WTC11 (cell line): Measurements from ENCODE around the gene PRKAR1B. TPM values are rescaled to one million over a fixed set of nuclear protein-coding genes. Genes with fewer than 3 reads are reported as not detected.

ENCODE experiments used
- ATAC-seq: fragments of 200-7000 bp; cut with Tn5 transposase; 2 replicates; pipeline ENCODE4 v1.10.0; 2021; ENCODE audit warnings: mild to moderate bottlenecking, moderate library complexity
- CTCF ChIA-PET: fragments of 300-600 bp; sonication (Branson Sonifier 250); formaldehyde crosslinking; loops from one replicate; lab custom pipeline; 2021; ENCODE audit warnings: antibody characterized with exemption; lab: Charles Lee
- POLR2A ChIA-PET: fragments of 350-600 bp; sonication (Branson Sonifier 250); formaldehyde crosslinking; loops from one replicate; lab custom pipeline; 2021; ENCODE audit warnings: antibody characterized with exemption; lab: Charles Lee
- DNase-seq: peaks from one replicate; pipeline ENCODE4 v3.0.0; 2021; ENCODE audit warnings: low spot score
- H3K27ac Mint-ChIP-seq: 2 replicates; pipeline ENCODE4 v1.8.0; 2021; ENCODE audit warnings: mixed read lengths
- H3K27me3 Mint-ChIP-seq: 2 replicates; pipeline ENCODE4 v1.8.0; 2021; ENCODE audit warnings: low read depth, mild to moderate bottlenecking, moderate library complexity, mixed read lengths
- H3K36me3 Mint-ChIP-seq: 2 replicates; pipeline ENCODE4 v1.8.0; 2021; ENCODE audit warnings: mixed read lengths
- H3K4me1 Mint-ChIP-seq: 2 replicates; pipeline ENCODE4 v1.8.0; 2022; ENCODE audit warnings: mixed read lengths
- H3K4me3 Mint-ChIP-seq: 2 replicates; pipeline ENCODE4 v1.8.0; 2021; ENCODE audit warnings: mild to moderate bottlenecking, moderate library complexity, mixed read lengths
- H3K9me3 Mint-ChIP-seq: 2 replicates; pipeline ENCODE4 v1.8.0; 2021; ENCODE audit warnings: mixed read lengths
- ATF1 ChIP-seq: sonication (generic); formaldehyde crosslinking; IDR thresholded peaks from 2 replicates; pipeline ENCODE4 v1.8.1; 2023; ENCODE audit warnings: mild to moderate bottlenecking, moderate library complexity, missing genetic modification reagents
- CTCF ChIP-seq: fragments of 200-600 bp; IDR thresholded peaks from 2 replicates; pipeline ENCODE4 v1.8.0; 2022; ENCODE audit warnings: antibody characterized with exemption
- E2F4 ChIP-seq: sonication (generic); formaldehyde crosslinking; IDR thresholded peaks from 2 replicates; pipeline ENCODE4 v1.8.1; 2022; ENCODE audit warnings: low read depth, mild to moderate bottlenecking, moderate library complexity, missing genetic modification reagents, borderline replicate concordance
- ESRRA ChIP-seq: sonication (generic); formaldehyde crosslinking; IDR thresholded peaks from 2 replicates; pipeline ENCODE4 v1.8.1; 2022; ENCODE audit warnings: mild to moderate bottlenecking, missing genetic modification reagents, borderline replicate concordance
- ETV6 ChIP-seq: sonication (generic); formaldehyde crosslinking; IDR thresholded peaks from 2 replicates; pipeline ENCODE4 v1.8.1; 2022; ENCODE audit warnings: mild to moderate bottlenecking, missing genetic modification reagents
- HMGA2 ChIP-seq: fragments of 250-450 bp; sonication (Bioruptor Pico); IDR thresholded peaks from 2 replicates; pipeline ENCODE4 v1.4.0; 2021; ENCODE audit warnings: mild to moderate bottlenecking, moderate library complexity
- MYBL2 ChIP-seq: sonication (generic); formaldehyde crosslinking; IDR thresholded peaks from 2 replicates; pipeline ENCODE4 v1.8.1; 2023; ENCODE audit warnings: mild to moderate bottlenecking, moderate library complexity, missing genetic modification reagents
- NFATC4 ChIP-seq: fragments of 250-450 bp; sonication (Bioruptor Pico); IDR thresholded peaks from 2 replicates; pipeline ENCODE4 v1.9.0; 2021; ENCODE audit warnings: mild to moderate bottlenecking
- NR2C2 ChIP-seq: sonication (generic); formaldehyde crosslinking; IDR thresholded peaks from 2 replicates; pipeline ENCODE4 v1.8.0; 2022; ENCODE audit warnings: mild to moderate bottlenecking, missing genetic modification reagents
- RELA ChIP-seq: sonication (generic); formaldehyde crosslinking; IDR thresholded peaks from 2 replicates; pipeline ENCODE4 v1.8.1; 2022; ENCODE audit warnings: missing genetic modification reagents, mild to moderate bottlenecking, borderline replicate concordance
- SOX15 ChIP-seq: fragments of 250-450 bp; sonication (Bioruptor Pico); IDR thresholded peaks from 2 replicates; pipeline ENCODE4 v1.9.0; 2021; ENCODE audit warnings: mild to moderate bottlenecking
- TP53 ChIP-seq: sonication (generic); formaldehyde crosslinking; IDR thresholded peaks from 2 replicates; pipeline ENCODE4 v1.8.1; 2023; ENCODE audit warnings: mild to moderate bottlenecking, missing genetic modification reagents
- USF2 ChIP-seq: sonication (generic); formaldehyde crosslinking; IDR thresholded peaks from 2 replicates; pipeline ENCODE4 v1.8.1; 2023; ENCODE audit warnings: mild to moderate bottlenecking, missing genetic modification reagents, moderate library complexity
- ZNF317 ChIP-seq: sonication (generic); formaldehyde crosslinking; IDR thresholded peaks from 2 replicates; pipeline ENCODE4 v1.8.1; 2023; ENCODE audit warnings: low read depth, mild to moderate bottlenecking, moderate library complexity, missing genetic modification reagents, borderline replicate concordance
- total RNA-seq: library from RNA; stranded (reverse); gene quantifications from 3 replicates; pipeline ENCODE4 v1.2.3, GENCODE V29; 2021
- TF ChIP-seq, protein P1 (sequence below): sonication (generic); formaldehyde crosslinking; IDR thresholded peaks from 2 replicates; pipeline ENCODE4 v1.8.0; 2023; ENCODE audit warnings: missing genetic modification reagents, mild to moderate bottlenecking, borderline replicate concordance
- TF ChIP-seq, protein P2 (sequence below): sonication (generic); formaldehyde crosslinking; IDR thresholded peaks from 2 replicates; pipeline ENCODE4 v1.8.0; 2022; ENCODE audit warnings: mild to moderate bottlenecking, missing genetic modification reagents
- TF ChIP-seq, protein P3 (sequence below): fragments of 250-450 bp; sonication (Bioruptor Pico); IDR thresholded peaks from 2 replicates; pipeline ENCODE4 v1.8.0; 2021; ENCODE audit warnings: mild to moderate bottlenecking
- TF ChIP-seq, protein P4 (sequence below): sonication (generic); formaldehyde crosslinking; IDR thresholded peaks from 2 replicates; pipeline ENCODE4 v1.8.1; 2023; ENCODE audit warnings: mild to moderate bottlenecking, moderate library complexity, missing genetic modification reagents

Gene PRKAR1B
- total RNA-seq, 1 experiment from 2014 or later, result 43.6 TPM

DNA sequence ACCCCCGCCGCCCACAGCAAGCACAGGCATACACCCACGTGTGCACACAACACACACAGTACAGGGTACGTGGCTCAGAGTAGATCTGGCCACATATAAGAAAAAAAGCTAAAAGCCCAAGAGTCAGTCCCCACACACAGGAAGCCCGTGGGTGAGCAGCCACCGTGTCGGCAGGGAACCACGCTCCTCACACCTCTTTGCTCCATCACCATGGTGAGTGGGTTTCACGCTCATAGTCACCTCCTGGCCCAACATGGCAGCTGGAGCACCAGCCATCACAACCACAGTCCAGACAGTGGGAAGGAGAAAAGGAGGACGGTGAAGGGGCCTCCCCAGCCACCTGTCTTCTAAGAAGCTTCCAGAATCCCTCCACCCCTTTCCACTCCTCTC, 131.5 kb downstream of the PRKAR1B start:
- no peak for DNase-seq
- Mint-ChIP-seq H3K36me3 (peaks cover 7% of the 10 kb centered on the region), H3K9me3 (no peaks in the 10 kb centered on the region), H3K27ac (no peak overlapping the region), H3K4me1 (no peaks in the 10 kb centered on the region), H3K4me3 (no peak overlapping the region), H3K27me3 (no peaks in the 10 kb centered on the region)
- CTCF ChIA-PET, result no interaction called here
- ATAC-seq, result no peak
- POLR2A ChIA-PET, result no interaction called here
- no peak for TF ChIP-seq NFATC4 (CRISPR knock-in tag)
- TF ChIP-seq, protein P1, sequence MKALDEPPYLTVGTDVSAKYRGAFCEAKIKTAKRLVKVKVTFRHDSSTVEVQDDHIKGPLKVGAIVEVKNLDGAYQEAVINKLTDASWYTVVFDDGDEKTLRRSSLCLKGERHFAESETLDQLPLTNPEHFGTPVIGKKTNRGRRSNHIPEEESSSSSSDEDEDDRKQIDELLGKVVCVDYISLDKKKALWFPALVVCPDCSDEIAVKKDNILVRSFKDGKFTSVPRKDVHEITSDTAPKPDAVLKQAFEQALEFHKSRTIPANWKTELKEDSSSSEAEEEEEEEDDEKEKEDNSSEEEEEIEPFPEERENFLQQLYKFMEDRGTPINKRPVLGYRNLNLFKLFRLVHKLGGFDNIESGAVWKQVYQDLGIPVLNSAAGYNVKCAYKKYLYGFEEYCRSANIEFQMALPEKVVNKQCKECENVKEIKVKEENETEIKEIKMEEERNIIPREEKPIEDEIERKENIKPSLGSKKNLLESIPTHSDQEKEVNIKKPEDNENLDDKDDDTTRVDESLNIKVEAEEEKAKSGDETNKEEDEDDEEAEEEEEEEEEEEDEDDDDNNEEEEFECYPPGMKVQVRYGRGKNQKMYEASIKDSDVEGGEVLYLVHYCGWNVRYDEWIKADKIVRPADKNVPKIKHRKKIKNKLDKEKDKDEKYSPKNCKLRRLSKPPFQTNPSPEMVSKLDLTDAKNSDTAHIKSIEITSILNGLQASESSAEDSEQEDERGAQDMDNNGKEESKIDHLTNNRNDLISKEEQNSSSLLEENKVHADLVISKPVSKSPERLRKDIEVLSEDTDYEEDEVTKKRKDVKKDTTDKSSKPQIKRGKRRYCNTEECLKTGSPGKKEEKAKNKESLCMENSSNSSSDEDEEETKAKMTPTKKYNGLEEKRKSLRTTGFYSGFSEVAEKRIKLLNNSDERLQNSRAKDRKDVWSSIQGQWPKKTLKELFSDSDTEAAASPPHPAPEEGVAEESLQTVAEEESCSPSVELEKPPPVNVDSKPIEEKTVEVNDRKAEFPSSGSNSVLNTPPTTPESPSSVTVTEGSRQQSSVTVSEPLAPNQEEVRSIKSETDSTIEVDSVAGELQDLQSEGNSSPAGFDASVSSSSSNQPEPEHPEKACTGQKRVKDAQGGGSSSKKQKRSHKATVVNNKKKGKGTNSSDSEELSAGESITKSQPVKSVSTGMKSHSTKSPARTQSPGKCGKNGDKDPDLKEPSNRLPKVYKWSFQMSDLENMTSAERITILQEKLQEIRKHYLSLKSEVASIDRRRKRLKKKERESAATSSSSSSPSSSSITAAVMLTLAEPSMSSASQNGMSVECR (CRISPR knock-in tag), result no peak
- TF ChIP-seq ATF1, result no peak
- TF ChIP-seq HMGA2, result no peak
- TF ChIP-seq ESRRA (CRISPR knock-in tag), result no peak
- no peak for TF ChIP-seq RELA
- TF ChIP-seq NR2C2 (CRISPR knock-in tag), result no peak
- TF ChIP-seq SOX15 (CRISPR knock-in tag), result no peak
- TF ChIP-seq ZNF317 (CRISPR knock-in tag), result no peak
- TF ChIP-seq ETV6 (CRISPR knock-in tag), result no peak
- TF ChIP-seq MYBL2 (CRISPR knock-in tag), result no peak
- TF ChIP-seq, protein P2, sequence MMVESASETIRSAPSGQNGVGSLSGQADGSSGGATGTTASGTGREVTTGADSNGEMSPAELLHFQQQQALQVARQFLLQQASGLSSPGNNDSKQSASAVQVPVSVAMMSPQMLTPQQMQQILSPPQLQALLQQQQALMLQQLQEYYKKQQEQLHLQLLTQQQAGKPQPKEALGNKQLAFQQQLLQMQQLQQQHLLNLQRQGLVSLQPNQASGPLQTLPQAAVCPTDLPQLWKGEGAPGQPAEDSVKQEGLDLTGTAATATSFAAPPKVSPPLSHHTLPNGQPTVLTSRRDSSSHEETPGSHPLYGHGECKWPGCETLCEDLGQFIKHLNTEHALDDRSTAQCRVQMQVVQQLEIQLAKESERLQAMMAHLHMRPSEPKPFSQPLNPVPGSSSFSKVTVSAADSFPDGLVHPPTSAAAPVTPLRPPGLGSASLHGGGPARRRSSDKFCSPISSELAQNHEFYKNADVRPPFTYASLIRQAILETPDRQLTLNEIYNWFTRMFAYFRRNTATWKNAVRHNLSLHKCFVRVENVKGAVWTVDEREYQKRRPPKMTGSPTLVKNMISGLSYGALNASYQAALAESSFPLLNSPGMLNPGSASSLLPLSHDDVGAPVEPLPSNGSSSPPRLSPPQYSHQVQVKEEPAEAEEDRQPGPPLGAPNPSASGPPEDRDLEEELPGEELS, result no peak
- no peak for TF ChIP-seq TP53 (CRISPR knock-in tag)
- TF ChIP-seq, protein P3, sequence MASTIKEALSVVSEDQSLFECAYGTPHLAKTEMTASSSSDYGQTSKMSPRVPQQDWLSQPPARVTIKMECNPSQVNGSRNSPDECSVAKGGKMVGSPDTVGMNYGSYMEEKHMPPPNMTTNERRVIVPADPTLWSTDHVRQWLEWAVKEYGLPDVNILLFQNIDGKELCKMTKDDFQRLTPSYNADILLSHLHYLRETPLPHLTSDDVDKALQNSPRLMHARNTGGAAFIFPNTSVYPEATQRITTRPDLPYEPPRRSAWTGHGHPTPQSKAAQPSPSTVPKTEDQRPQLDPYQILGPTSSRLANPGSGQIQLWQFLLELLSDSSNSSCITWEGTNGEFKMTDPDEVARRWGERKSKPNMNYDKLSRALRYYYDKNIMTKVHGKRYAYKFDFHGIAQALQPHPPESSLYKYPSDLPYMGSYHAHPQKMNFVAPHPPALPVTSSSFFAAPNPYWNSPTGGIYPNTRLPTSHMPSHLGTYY (CRISPR knock-in tag), result no peak
- TF ChIP-seq USF2 (CRISPR knock-in tag), result no peak
- TF ChIP-seq, protein P4, sequence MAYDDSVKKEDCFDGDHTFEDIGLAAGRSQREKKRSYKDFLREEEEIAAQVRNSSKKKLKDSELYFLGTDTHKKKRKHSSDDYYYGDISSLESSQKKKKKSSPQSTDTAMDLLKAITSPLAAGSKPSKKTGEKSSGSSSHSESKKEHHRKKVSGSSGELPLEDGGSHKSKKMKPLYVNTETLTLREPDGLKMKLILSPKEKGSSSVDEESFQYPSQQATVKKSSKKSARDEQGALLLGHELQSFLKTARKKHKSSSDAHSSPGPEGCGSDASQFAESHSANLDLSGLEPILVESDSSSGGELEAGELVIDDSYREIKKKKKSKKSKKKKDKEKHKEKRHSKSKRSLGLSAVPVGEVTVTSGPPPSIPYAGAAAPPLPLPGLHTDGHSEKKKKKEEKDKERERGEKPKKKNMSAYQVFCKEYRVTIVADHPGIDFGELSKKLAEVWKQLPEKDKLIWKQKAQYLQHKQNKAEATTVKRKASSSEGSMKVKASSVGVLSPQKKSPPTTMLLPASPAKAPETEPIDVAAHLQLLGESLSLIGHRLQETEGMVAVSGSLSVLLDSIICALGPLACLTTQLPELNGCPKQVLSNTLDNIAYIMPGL, result no peak
- TF ChIP-seq CTCF, result no peak
- TF ChIP-seq E2F4 (CRISPR knock-in tag), result no peak
